Memory B cell (primary cell): Measurements from ENCODE around the gene WDR81.

Experiments used
- ATAC-seq: fragments of 150-1000 bp; cut with Tn5 transposase; 2 replicates; pipeline ENCODE4 v1.10.0; 2021; ENCODE audit warnings: low read depth, mild to moderate bottlenecking, moderate library complexity
- DNase-seq, 2 donors: peaks; one replicate each; pipeline ENCODE4 v3.0.0; 2022; ENCODE audit warnings: low spot score in 2 of 2
- H3K27ac Mint-ChIP-seq: one replicate; pipeline ENCODE4 v1.8.0; 2022; ENCODE audit warnings: mild to moderate bottlenecking, moderate library complexity, mixed read lengths
- H3K27me3 Mint-ChIP-seq: one replicate; pipeline ENCODE4 v1.8.0; 2022; ENCODE audit warnings: mixed read lengths
- H3K36me3 Mint-ChIP-seq: one replicate; pipeline ENCODE4 v1.8.0; 2022; ENCODE audit warnings: mild to moderate bottlenecking, mixed read lengths
- H3K4me1 Mint-ChIP-seq: one replicate; pipeline ENCODE4 v1.8.0; 2022; ENCODE audit warnings: mixed read lengths
- H3K4me3 Mint-ChIP-seq: one replicate; pipeline ENCODE4 v1.8.0; 2022; ENCODE audit warnings: mild to moderate bottlenecking, moderate library complexity, mixed read lengths
- H3K9me3 Mint-ChIP-seq: one replicate; pipeline ENCODE4 v1.8.0; 2022; ENCODE audit warnings: mixed read lengths

Gene WDR81

GRCh38 chr17:1746975-1747543 is 22.6 kb downstream of the WDR81 start:
- H3K4me3 Mint-ChIP-seq = no peak overlapping the region
- DNase-seq = no peak
- peaks cover 4% of the 10 kb centered on the region for H3K4me1 Mint-ChIP-seq
- H3K27ac Mint-ChIP-seq = no peak overlapping the region
- no peaks in the 10 kb centered on the region for H3K9me3 Mint-ChIP-seq
- no peaks in the 10 kb centered on the region for H3K36me3 Mint-ChIP-seq
- H3K27me3 Mint-ChIP-seq = no peaks in the 10 kb centered on the region
- ATAC-seq = no peak

- no peak overlapping the region for H3K27ac Mint-ChIP-seq
- no peaks in the 10 kb centered on the region for H3K27me3 Mint-ChIP-seq
- H3K4me3 Mint-ChIP-seq = no peak overlapping the region
- H3K4me1 Mint-ChIP-seq = peaks cover 12% of the 10 kb centered on the region
- ATAC-seq = no peak
- DNase-seq = no peak
- no peaks in the 10 kb centered on the region for H3K36me3 Mint-ChIP-seq
- no peaks in the 10 kb centered on the region for H3K9me3 Mint-ChIP-seq
Observed at GRCh38 chr17:1750628-1751027, 26.1 kb downstream of the WDR81 start.

- no peaks in the 10 kb centered on the region for H3K36me3 Mint-ChIP-seq
- DNase-seq = peak in 1 of 2 donors; percentile 41
- H3K9me3 Mint-ChIP-seq = no peaks in the 10 kb centered on the region
- H3K27ac Mint-ChIP-seq = peak overlapping the region; percentile 41
- ATAC-seq = peak; percentile 94
- H3K4me1 Mint-ChIP-seq = peaks cover 16% of the 10 kb centered on the region
- H3K27me3 Mint-ChIP-seq = no peaks in the 10 kb centered on the region
- H3K4me3 Mint-ChIP-seq = peak overlapping the region; percentile 69
Observed at GRCh38 chr17:1752425-1753262, 28.1 kb downstream of the WDR81 start.

GRCh38 chr17:1753767-1754429 is 29.4 kb downstream of the WDR81 start:
- DNase-seq (no peak), ATAC-seq (no peak)
- Mint-ChIP-seq H3K4me3 (no peak overlapping the region), H3K27me3 (no peaks in the 10 kb centered on the region), H3K9me3 (no peaks in the 10 kb centered on the region), H3K36me3 (no peaks in the 10 kb centered on the region), H3K27ac (no peak overlapping the region), H3K4me1 (peaks cover 20% of the 10 kb centered on the region)

GRCh38 chr17:1754430-1755112 is 30.1 kb downstream of the WDR81 start:
- ATAC-seq = no peak
- H3K9me3 Mint-ChIP-seq = no peaks in the 10 kb centered on the region
- H3K27ac Mint-ChIP-seq = no peak overlapping the region
- no peak for DNase-seq
- no peaks in the 10 kb centered on the region for H3K36me3 Mint-ChIP-seq
- no peaks in the 10 kb centered on the region for H3K27me3 Mint-ChIP-seq
- peaks cover 19% of the 10 kb centered on the region for H3K4me1 Mint-ChIP-seq
- no peak overlapping the region for H3K4me3 Mint-ChIP-seq

- ATAC-seq = no peak
- H3K4me3 Mint-ChIP-seq = no peak overlapping the region
- no peak for DNase-seq
- no peaks in the 10 kb centered on the region for H3K36me3 Mint-ChIP-seq
- no peaks in the 10 kb centered on the region for H3K27me3 Mint-ChIP-seq
- H3K9me3 Mint-ChIP-seq = no peaks in the 10 kb centered on the region
- no peak overlapping the region for H3K27ac Mint-ChIP-seq
- peaks cover 19% of the 10 kb centered on the region for H3K4me1 Mint-ChIP-seq
Observed at GRCh38 chr17:1755252-1755826, 30.8 kb downstream of the WDR81 start.

- Mint-ChIP-seq H3K4me3 (no peak overlapping the region), H3K36me3 (no peaks in the 10 kb centered on the region), H3K4me1 (peaks cover 18% of the 10 kb centered on the region), H3K9me3 (no peaks in the 10 kb centered on the region), H3K27me3 (no peaks in the 10 kb centered on the region), H3K27ac (no peak overlapping the region)
- ATAC-seq = no peak
- DNase-seq = no peak
Observed at GRCh38 chr17:1755827-1756262, 31.3 kb downstream of the WDR81 start.

GRCh38 chr17:1758807-1759206 is 34.3 kb downstream of the WDR81 start:
- peak overlapping the region; percentile 15 for H3K27ac Mint-ChIP-seq
- DNase-seq = no peak
- H3K4me3 Mint-ChIP-seq = no peak overlapping the region
- H3K4me1 Mint-ChIP-seq = peaks cover 23% of the 10 kb centered on the region
- no peaks in the 10 kb centered on the region for H3K27me3 Mint-ChIP-seq
- peak; percentile 47 for ATAC-seq
- no peaks in the 10 kb centered on the region for H3K9me3 Mint-ChIP-seq
- H3K36me3 Mint-ChIP-seq = no peaks in the 10 kb centered on the region

- no peak for DNase-seq
- Mint-ChIP-seq H3K27ac (no peak overlapping the region), H3K4me3 (no peak overlapping the region), H3K9me3 (no peaks in the 10 kb centered on the region), H3K4me1 (peaks cover 29% of the 10 kb centered on the region), H3K36me3 (no peaks in the 10 kb centered on the region), H3K27me3 (no peaks in the 10 kb centered on the region)
- ATAC-seq = no peak
Observed at GRCh38 chr17:1759529-1759928, 35.0 kb downstream of the WDR81 start.

- no peak for ATAC-seq
- no peaks in the 10 kb centered on the region for H3K9me3 Mint-ChIP-seq
- H3K4me1 Mint-ChIP-seq = peaks cover 26% of the 10 kb centered on the region
- no peak overlapping the region for H3K4me3 Mint-ChIP-seq
- no peaks in the 10 kb centered on the region for H3K36me3 Mint-ChIP-seq
- no peaks in the 10 kb centered on the region for H3K27me3 Mint-ChIP-seq
- DNase-seq = no peak
- peak overlapping the region; percentile 77 for H3K27ac Mint-ChIP-seq
Observed at GRCh38 chr17:1762233-1762900, 37.9 kb downstream of the WDR81 start.

GRCh38 chr17:1762901-1763898 is 38.7 kb downstream of the WDR81 start:
- Mint-ChIP-seq H3K4me3 (peak overlapping the region; percentile 25), H3K36me3 (no peaks in the 10 kb centered on the region), H3K27me3 (no peaks in the 10 kb centered on the region), H3K4me1 (peaks cover 31% of the 10 kb centered on the region), H3K9me3 (no peaks in the 10 kb centered on the region), H3K27ac (no peak overlapping the region)
- DNase-seq (no peak), ATAC-seq (peak; percentile 63)

GRCh38 chr17:1764284-1764683 is 39.8 kb downstream of the WDR81 start:
- Mint-ChIP-seq H3K27me3 (no peaks in the 10 kb centered on the region), H3K36me3 (no peaks in the 10 kb centered on the region), H3K4me3 (peak overlapping the region; percentile 15), H3K27ac (peak overlapping the region; percentile 68), H3K4me1 (peaks cover 26% of the 10 kb centered on the region), H3K9me3 (no peaks in the 10 kb centered on the region)
- ATAC-seq = peak; percentile 74
- DNase-seq = no peak
